CD4-positive, alpha-beta T cell (primary cell): ENCODE measurements around the gene TMOD3. TPM values are rescaled to one million over a fixed set of nuclear protein-coding genes. Genes with fewer than 3 reads are reported as not detected.
"Not testable (repeated sequence)": the region's sequence is repeated elsewhere in the genome, so short reads cannot be mapped to it uniquely, and the experiment has no call there.

Experiments
- ATAC-seq: fragments of 200-7000 bp; cut with Tn5 transposase; one replicate; pipeline ENCODE4 v1.10.0; 2022; ENCODE audit warnings: mild to moderate bottlenecking; ENCODE audit not compliant: poor library complexity
- CTCF ChIA-PET: fragments of 350-600 bp; sonication (Branson Sonifier 250); formaldehyde crosslinking; loops from one replicate; lab custom pipeline; 2021; ENCODE audit warnings: antibody characterized with exemption, inconsistent platforms; lab: Charles Lee
- POLR2A ChIA-PET: fragments of 350-600 bp; sonication (Branson Sonifier 250); formaldehyde crosslinking; loops from one replicate; lab custom pipeline; 2021; ENCODE audit warnings: antibody characterized with exemption, inconsistent platforms; lab: Charles Lee
- DNase-seq, 14 experiments: peaks; one replicate each; pipeline ENCODE4 v3.0.0-alpha.2; 2013 to 2020; ENCODE audit warnings: mixed read lengths in 2 of 14
- H3K27ac ChIP-seq, 2 donors: one replicate each; pipeline versions ENCODE4 v1.5.1 to v1.7.0; 2013; ENCODE audit warnings: low read length in 2 of 2, low read depth in 1 of 2, mild to moderate bottlenecking in 1 of 2
- H3K27me3 ChIP-seq, 2 experiments: 1 replicate in 1 of 2; 2 replicates in 1 of 2; pipeline versions ENCODE4 v1.6.1 to v1.7.0; 2013; ENCODE audit warnings: low read length in 2 of 2, control low read depth in 1 of 2, mild to moderate bottlenecking in 1 of 2, moderate library complexity in 1 of 2; ENCODE audit not compliant: insufficient read depth in 2 of 2, control insufficient read depth in 1 of 2
- H3K36me3 ChIP-seq: one replicate; pipeline ENCODE4 v1.6.1; 2013; ENCODE audit warnings: low read length, control low read depth; ENCODE audit not compliant: insufficient read depth
- H3K4me1 ChIP-seq: one replicate; pipeline ENCODE4 v1.6.1; 2013; ENCODE audit warnings: low read length, control low read depth; ENCODE audit not compliant: insufficient read depth
- H3K4me3 ChIP-seq: one replicate; pipeline ENCODE4 v1.5.1; 2013; ENCODE audit warnings: mild to moderate bottlenecking, low read length, moderate library complexity
- H3K9me3 ChIP-seq, 2 experiments: 1 replicate in 1 of 2; 2 replicates in 1 of 2; pipeline versions ENCODE4 v1.6.1 to v1.7.0; 2013; ENCODE audit warnings: low read length in 2 of 2, mild to moderate bottlenecking in 2 of 2, control low read depth in 1 of 2, moderate library complexity in 1 of 2; ENCODE audit not compliant: control insufficient read depth in 1 of 2, insufficient read depth in 1 of 2
- H3K27ac Mint-ChIP-seq: one replicate; pipeline ENCODE4 v1.8.0; 2020; ENCODE audit warnings: mixed read lengths
- H3K27me3 Mint-ChIP-seq: one replicate; pipeline ENCODE4 v1.8.0; 2021; ENCODE audit warnings: mixed read lengths
- H3K36me3 Mint-ChIP-seq: one replicate; pipeline ENCODE4 v1.8.0; 2021; ENCODE audit warnings: low read depth, mixed read lengths
- H3K4me1 Mint-ChIP-seq: one replicate; pipeline ENCODE4 v1.8.0; 2021; ENCODE audit warnings: low read depth, mixed read lengths
- H3K4me3 Mint-ChIP-seq: one replicate; pipeline ENCODE4 v1.8.0; 2020; ENCODE audit warnings: mild to moderate bottlenecking, mixed read lengths
- H3K9me3 Mint-ChIP-seq: one replicate; pipeline ENCODE4 v1.8.0; 2020; ENCODE audit warnings: mixed read lengths
- intact Hi-C, 2 experiments: fragments of 100-400 bp; cut with DNase I in 1 of 2; cut with micrococcal nuclease in 1 of 2; formaldehyde crosslinking; loops; one replicate each; pipeline versions ENCODE4 v1.15.1 to v1.9.0; 2023 to 2025; cut with DNase I, micrococcal nuclease
- total RNA-seq, 174 experiments: library from RNA in 2 of 174; stranded (reverse) in 2 of 174; gene quantifications; one replicate each; pipeline ENCODE4 v1.2.3 and lab custom pipeline; 2021 to 2026
- TF ChIP-seq, protein P1 (sequence below): fragments of 200-600 bp; IDR thresholded peaks from one replicate; pipeline ENCODE4 v1.8.0; 2022; ENCODE audit warnings: antibody characterized with exemption, mild to moderate bottlenecking

The TMOD3 gene
- total RNA-seq, 2 experiments from 2014 or later, result 37.6 to 39.0 TPM

DNA sequence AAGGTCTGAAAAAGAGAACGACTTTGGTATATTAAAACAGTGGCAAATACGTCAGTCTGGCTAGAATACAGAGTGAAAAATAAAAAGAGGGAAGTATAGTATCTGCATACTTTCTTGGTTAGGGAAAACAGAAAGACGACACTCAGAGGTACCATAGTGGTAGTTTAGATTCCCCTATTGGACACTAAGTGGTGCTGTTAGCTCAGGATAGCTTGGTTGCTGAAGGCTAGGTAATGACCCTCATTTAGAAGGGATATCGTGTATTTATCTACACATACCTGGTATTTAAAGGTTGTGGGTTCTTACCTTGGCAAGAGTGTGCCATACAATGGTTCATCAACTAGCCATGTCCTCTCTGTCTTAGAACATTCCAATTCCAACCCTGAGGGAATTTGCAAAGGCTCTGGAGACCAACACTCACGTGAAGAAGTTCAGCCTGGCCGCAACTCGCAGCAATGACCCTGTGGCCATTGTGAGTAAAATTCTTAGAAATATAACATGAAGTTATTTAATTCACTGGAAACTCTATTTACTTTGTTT, 47.0 kb upstream of the TMOD3 start:
- H3K4me1 Mint-ChIP-seq, result no peaks in the 10 kb centered on the region
- no peak overlapping the region for H3K4me3 Mint-ChIP-seq
- ChIA-PET CTCF (no interaction called here), POLR2A (no interaction called here)
- no peaks in the 10 kb centered on the region for H3K27me3 Mint-ChIP-seq
- ATAC-seq (no peak), DNase-seq (no peak)
- TF ChIP-seq, protein P1, sequence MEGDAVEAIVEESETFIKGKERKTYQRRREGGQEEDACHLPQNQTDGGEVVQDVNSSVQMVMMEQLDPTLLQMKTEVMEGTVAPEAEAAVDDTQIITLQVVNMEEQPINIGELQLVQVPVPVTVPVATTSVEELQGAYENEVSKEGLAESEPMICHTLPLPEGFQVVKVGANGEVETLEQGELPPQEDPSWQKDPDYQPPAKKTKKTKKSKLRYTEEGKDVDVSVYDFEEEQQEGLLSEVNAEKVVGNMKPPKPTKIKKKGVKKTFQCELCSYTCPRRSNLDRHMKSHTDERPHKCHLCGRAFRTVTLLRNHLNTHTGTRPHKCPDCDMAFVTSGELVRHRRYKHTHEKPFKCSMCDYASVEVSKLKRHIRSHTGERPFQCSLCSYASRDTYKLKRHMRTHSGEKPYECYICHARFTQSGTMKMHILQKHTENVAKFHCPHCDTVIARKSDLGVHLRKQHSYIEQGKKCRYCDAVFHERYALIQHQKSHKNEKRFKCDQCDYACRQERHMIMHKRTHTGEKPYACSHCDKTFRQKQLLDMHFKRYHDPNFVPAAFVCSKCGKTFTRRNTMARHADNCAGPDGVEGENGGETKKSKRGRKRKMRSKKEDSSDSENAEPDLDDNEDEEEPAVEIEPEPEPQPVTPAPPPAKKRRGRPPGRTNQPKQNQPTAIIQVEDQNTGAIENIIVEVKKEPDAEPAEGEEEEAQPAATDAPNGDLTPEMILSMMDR, result no peak
- Histone ChIP-seq H3K4me1 (no peaks in the 10 kb centered on the region), H3K27me3 (no peaks in the 10 kb centered on the region), H3K9me3 (no peaks in the 10 kb centered on the region), H3K27ac (no peak overlapping the region), H3K36me3 (peaks cover 23% of the 10 kb centered on the region), H3K4me3 (no peak overlapping the region)
- intact Hi-C loops, result no loop called here
- H3K27ac Mint-ChIP-seq, result no peak overlapping the region
- peaks cover 68% of the 10 kb centered on the region for H3K36me3 Mint-ChIP-seq
- H3K9me3 Mint-ChIP-seq, result no peaks in the 10 kb centered on the region

DNA sequence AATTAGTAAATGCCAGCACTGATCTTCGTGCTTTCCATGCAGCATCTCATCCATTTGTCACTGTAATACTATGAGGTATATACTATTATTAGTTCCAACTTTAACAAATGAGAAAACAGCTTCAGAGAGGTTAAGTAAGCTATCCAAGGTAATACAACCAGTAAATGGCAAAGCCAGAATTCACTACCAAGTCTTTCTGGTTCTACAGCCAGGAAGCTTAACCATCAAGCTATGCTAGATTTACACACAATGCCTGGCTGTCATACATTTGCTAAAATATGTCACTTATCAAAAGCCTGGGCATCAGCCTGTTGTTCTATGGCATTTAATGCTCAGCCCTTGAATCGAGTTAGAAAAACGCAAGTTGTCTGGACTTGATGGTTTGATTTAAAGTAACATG, 45.5 kb upstream of the TMOD3 start:
- Histone ChIP-seq H3K9me3 (no peaks in the 10 kb centered on the region), H3K27ac (no peak overlapping the region), H3K4me1 (no peaks in the 10 kb centered on the region), H3K4me3 (no peak overlapping the region), H3K27me3 (no peaks in the 10 kb centered on the region), H3K36me3 (peaks cover 23% of the 10 kb centered on the region)
- Mint-ChIP-seq H3K27me3 (no peaks in the 10 kb centered on the region), H3K4me1 (no peaks in the 10 kb centered on the region), H3K4me3 (no peak overlapping the region), H3K27ac (no peak overlapping the region), H3K9me3 (no peaks in the 10 kb centered on the region), H3K36me3 (peaks cover 67% of the 10 kb centered on the region)
- ATAC-seq (no peak), DNase-seq (no peak)
- ChIA-PET CTCF (no interaction called here), POLR2A (no interaction called here)
- intact Hi-C loops, result no loop called here
- TF ChIP-seq, protein P1, result no peak

DNA sequence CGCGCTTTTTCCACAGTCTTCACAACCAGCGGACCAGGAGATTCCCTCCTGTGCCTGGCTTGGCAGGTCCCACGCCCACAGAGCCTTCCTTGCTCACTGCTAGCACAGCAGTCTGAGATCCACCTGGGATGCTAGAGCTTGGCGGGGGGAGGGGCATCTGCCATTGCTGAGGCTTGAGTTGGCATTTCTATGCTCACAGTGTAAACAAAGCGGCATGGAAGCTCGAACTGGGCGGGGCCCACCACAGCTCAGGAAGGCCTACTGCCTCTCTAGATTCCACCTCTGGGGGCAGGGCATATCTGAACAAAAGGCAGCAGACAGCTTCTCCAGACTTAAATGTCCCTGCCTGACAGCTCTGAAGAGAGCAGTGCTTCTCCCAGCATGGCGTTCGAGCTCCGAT, 42.3 kb upstream of the TMOD3 start:
- ATAC-seq, H3K4me3 ChIP-seq, intact Hi-C loops, H3K27ac Mint-ChIP-seq, H3K27me3 ChIP-seq, H3K4me1 ChIP-seq, H3K27me3 Mint-ChIP-seq, DNase-seq, H3K9me3 ChIP-seq, H3K27ac ChIP-seq, H3K4me3 Mint-ChIP-seq, POLR2A ChIA-PET, CTCF ChIA-PET, H3K9me3 Mint-ChIP-seq, H3K4me1 Mint-ChIP-seq: not testable (repeated sequence)
- H3K36me3 Mint-ChIP-seq, result peaks cover 37% of the 10 kb centered on the region
- peaks cover 17% of the 10 kb centered on the region for H3K36me3 ChIP-seq

DNA sequence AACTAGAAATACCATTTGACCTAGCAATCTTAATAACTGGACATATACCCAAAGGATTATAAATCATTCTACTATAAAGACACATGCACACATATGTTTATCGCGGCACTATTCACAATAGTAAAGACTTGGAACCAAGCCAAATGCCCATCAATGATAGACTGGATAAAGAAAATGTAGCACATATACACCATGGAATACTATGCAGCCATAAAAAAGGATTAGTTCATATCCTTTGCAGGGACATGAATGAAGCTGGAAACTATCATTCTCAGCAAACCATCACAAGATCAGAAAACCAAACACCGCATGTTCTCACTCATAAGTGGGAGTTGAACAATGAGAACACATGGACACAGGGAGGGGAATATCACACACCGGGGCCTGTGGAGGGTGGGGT, 37.0 kb upstream of the TMOD3 start:
- DNase-seq, CTCF ChIA-PET, H3K9me3 Mint-ChIP-seq, H3K9me3 ChIP-seq, POLR2A ChIA-PET, H3K4me1 Mint-ChIP-seq, H3K4me1 ChIP-seq, H3K4me3 Mint-ChIP-seq, intact Hi-C loops, H3K36me3 Mint-ChIP-seq, H3K27me3 Mint-ChIP-seq, H3K36me3 ChIP-seq, H3K27ac ChIP-seq, H3K27ac Mint-ChIP-seq, H3K4me3 ChIP-seq, ATAC-seq, H3K27me3 ChIP-seq: not testable (repeated sequence)
